ENCODE measurements around the gene IFITM10. TPM values are rescaled to one million over a fixed set of nuclear protein-coding genes. Genes with fewer than 3 reads are reported as not detected.

IFITM10 gene
- total RNA-seq, 2 experiments from 2014 or later, result 0.22 to 0.31 TPM

GRCh38 chr11:1751999-1752906, 1.9 kb upstream of the IFITM10 start:
- H3K9me3 Mint-ChIP-seq, result no peaks in the 10 kb centered on the region
- H3K4me1 Mint-ChIP-seq (ENCODE audit: low read depth), result peaks cover 39% of the 10 kb centered on the region
- H3K4me3 Mint-ChIP-seq, result no peak overlapping the region
- H3K27me3 Mint-ChIP-seq (ENCODE audit: low read depth), result peaks cover 13% of the 10 kb centered on the region
- H3K36me3 Mint-ChIP-seq (ENCODE audit: low read depth), result peaks cover 1% of the 10 kb centered on the region
- intact Hi-C loops (cut with micrococcal nuclease), result loop anchor here (10.0 kb wide), 1 partner anchor 57 kb away; the partner anchor contains the start of gene KRTAP5-6
- DNase-seq, result no peak
- H3K27ac Mint-ChIP-seq, result no peak overlapping the region
- CTCF ChIA-PET, result interaction anchor here (0.7 to 1.2 kb wide), 2 partner anchors 40 to 58 kb away, joined by 3 read pairs; no protein-coding TSS in a partner anchor

DNA sequence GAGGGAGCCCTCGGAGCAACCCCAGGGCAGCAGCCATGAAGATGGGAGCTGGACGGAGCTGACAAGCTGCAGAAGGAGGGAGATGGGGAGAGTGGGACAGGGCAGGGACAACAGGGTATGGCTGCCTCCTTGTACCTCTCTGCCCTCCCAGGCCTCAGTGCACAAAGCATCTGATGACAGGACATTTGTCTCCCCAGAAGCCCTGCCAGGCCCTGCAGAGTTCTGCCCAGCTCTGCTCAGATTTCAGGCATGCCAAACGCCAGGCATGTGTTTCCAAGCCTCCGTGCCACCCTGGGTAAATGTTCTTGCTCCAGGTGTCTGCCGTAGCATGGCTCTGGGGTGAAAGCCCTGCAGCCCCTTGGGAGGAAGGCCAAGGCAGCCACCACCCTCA, 1.1 kb upstream of the IFITM10 start:
- H3K9me3 Mint-ChIP-seq, result no peaks in the 10 kb centered on the region
- H3K27me3 Mint-ChIP-seq (ENCODE audit: low read depth), result peaks cover 13% of the 10 kb centered on the region
- H3K36me3 Mint-ChIP-seq (ENCODE audit: low read depth), result peaks cover 1% of the 10 kb centered on the region
- DNase-seq, result no peak
- no peak overlapping the region for H3K4me3 Mint-ChIP-seq
- no peak overlapping the region for H3K27ac Mint-ChIP-seq
- CTCF ChIA-PET, result interaction anchor here (0.7 to 1.2 kb wide), 2 partner anchors 41 to 58 kb away, joined by 3 read pairs; no protein-coding TSS in a partner anchor
- H3K4me1 Mint-ChIP-seq (ENCODE audit: low read depth), result peaks cover 32% of the 10 kb centered on the region
- intact Hi-C loops (cut with micrococcal nuclease), result loop anchor here (10.0 kb wide), 1 partner anchor 57 kb away; the partner anchor contains the start of gene KRTAP5-6

GRCh38 chr11:1750840-1751530, 590 bp upstream of the IFITM10 start:
- Mint-ChIP-seq H3K4me1 (ENCODE audit: low read depth) (peaks cover 27% of the 10 kb centered on the region), H3K27me3 (ENCODE audit: low read depth) (peaks cover 13% of the 10 kb centered on the region), H3K27ac (no peak overlapping the region), H3K9me3 (peaks cover 2% of the 10 kb centered on the region), H3K36me3 (ENCODE audit: low read depth) (peaks cover 1% of the 10 kb centered on the region), H3K4me3 (no peak overlapping the region)
- CTCF ChIA-PET, result interaction anchor here (1.2 kb wide), 1 partner anchor 41 kb away, joined by 3 read pairs; no protein-coding TSS in a partner anchor
- no peak for DNase-seq
- intact Hi-C loops (cut with micrococcal nuclease), result loop anchor here (10.0 kb wide), 1 partner anchor 56 kb away; the partner anchor contains the start of gene KRTAP5-6

DNA sequence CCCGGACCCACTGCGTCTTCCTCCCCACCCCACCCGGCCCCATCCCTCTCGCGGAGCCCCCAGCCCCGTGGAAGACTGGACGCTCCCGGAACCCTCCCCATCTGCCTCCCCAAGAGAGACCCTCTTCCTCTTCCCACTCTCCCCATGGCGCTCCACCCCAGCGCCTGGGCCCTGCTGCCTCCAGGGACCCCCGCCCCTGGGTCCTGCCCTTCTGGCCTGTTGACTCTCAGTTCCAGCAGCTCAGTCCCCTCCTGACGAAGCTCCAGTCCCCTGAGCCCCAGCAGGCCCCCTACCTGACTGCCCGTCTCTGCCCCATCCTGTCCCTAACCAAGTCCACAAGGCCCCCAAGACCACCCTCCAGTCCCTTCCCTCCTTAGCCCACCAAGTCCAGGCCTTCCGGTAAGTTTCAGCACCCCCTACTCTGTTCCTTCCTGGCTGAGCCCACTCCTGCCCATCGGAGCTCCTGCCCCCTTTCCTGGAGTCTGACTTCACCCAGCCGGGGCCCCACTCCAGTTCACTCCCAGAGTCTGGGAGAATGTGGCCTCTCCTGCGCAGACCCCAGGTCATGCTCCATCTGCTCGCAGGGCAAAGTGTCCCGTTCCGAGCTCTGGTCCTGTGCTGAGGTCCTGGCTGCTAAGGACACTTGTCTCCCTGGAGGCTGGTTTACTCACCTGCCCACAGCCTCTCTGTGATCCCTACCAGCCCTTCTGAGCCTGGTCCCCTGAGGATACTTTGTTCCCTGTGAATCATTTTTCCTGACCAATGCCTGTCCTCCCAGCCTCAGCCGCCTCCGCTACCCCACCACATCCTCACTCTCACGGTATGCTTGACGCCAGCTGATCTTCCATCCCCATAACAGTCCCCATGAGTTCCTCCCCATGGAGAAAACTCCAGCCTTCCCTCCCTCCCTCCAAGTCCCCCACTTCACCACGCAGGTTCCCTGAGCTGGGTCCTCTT, 722 bp downstream of the IFITM10 start:
- Mint-ChIP-seq H3K36me3 (ENCODE audit: low read depth) (peaks cover 1% of the 10 kb centered on the region), H3K27me3 (ENCODE audit: low read depth) (peaks cover 13% of the 10 kb centered on the region), H3K4me3 (no peak overlapping the region), H3K9me3 (peaks cover 2% of the 10 kb centered on the region), H3K4me1 (ENCODE audit: low read depth) (peaks cover 15% of the 10 kb centered on the region), H3K27ac (no peak overlapping the region)
- no peak for DNase-seq
- CTCF ChIA-PET, result no interaction called here
- intact Hi-C loops (cut with micrococcal nuclease), result loop anchor here (10.0 kb wide), 1 partner anchor 55 kb away; the partner anchor contains the start of gene KRTAP5-6

GRCh38 chr11:1748636-1749394, 1.6 kb downstream of the IFITM10 start:
- DNase-seq, result no peak
- Mint-ChIP-seq H3K27ac (no peak overlapping the region), H3K27me3 (ENCODE audit: low read depth) (peaks cover 13% of the 10 kb centered on the region), H3K4me3 (no peak overlapping the region), H3K36me3 (ENCODE audit: low read depth) (peaks cover 1% of the 10 kb centered on the region), H3K9me3 (peaks cover 2% of the 10 kb centered on the region), H3K4me1 (ENCODE audit: low read depth) (peaks cover 15% of the 10 kb centered on the region)
- CTCF ChIA-PET, result no interaction called here
- intact Hi-C loops (cut with micrococcal nuclease), result no loop called here

GRCh38 chr11:1747753-1748635, 2.4 kb downstream of the IFITM10 start:
- no peak overlapping the region for H3K4me3 Mint-ChIP-seq
- no peak for DNase-seq
- peaks cover 13% of the 10 kb centered on the region for H3K27me3 Mint-ChIP-seq (ENCODE audit: low read depth)
- H3K9me3 Mint-ChIP-seq, result peaks cover 2% of the 10 kb centered on the region
- intact Hi-C loops (cut with micrococcal nuclease), result no loop called here
- peaks cover under 1% of the 10 kb centered on the region for H3K36me3 Mint-ChIP-seq (ENCODE audit: low read depth)
- CTCF ChIA-PET, result no interaction called here
- H3K27ac Mint-ChIP-seq, result no peak overlapping the region
- peaks cover 13% of the 10 kb centered on the region for H3K4me1 Mint-ChIP-seq (ENCODE audit: low read depth)

GRCh38 chr11:1746956-1747752, 3.2 kb downstream of the IFITM10 start:
- intact Hi-C loops (cut with micrococcal nuclease), result no loop called here
- H3K4me1 Mint-ChIP-seq (ENCODE audit: low read depth), result peaks cover 13% of the 10 kb centered on the region
- H3K36me3 Mint-ChIP-seq (ENCODE audit: low read depth), result no peaks in the 10 kb centered on the region
- peaks cover 2% of the 10 kb centered on the region for H3K9me3 Mint-ChIP-seq
- no peak for DNase-seq
- no peak overlapping the region for H3K4me3 Mint-ChIP-seq
- H3K27me3 Mint-ChIP-seq (ENCODE audit: low read depth), result peaks cover 13% of the 10 kb centered on the region
- no peak overlapping the region for H3K27ac Mint-ChIP-seq
- CTCF ChIA-PET, result no interaction called here

DNA sequence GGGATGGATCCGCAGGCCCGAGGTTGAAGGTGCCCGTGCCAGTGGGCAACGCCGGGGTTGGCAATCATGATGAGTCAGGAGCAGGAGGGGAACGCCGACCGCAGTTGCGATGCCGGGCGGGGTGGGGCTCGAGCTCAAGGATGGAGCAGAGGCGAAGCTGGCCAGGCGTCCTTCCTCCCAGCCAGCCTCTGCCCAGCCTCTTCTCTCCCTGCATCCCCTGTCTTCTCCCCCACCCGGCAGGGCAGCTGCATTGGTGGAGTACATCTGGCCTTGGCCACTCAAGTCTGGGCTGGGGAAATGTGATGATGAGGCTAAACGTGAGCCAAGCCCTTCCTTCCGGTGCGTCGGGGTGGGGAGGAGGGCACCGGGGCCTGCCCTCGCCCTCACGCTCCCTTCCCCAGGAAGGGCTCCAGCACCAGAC, 3.9 kb downstream of the IFITM10 start:
- Mint-ChIP-seq H3K27ac (no peak overlapping the region), H3K4me3 (no peak overlapping the region), H3K4me1 (ENCODE audit: low read depth) (peaks cover 13% of the 10 kb centered on the region), H3K27me3 (ENCODE audit: low read depth) (peaks cover 13% of the 10 kb centered on the region), H3K9me3 (peaks cover 2% of the 10 kb centered on the region), H3K36me3 (ENCODE audit: low read depth) (no peaks in the 10 kb centered on the region)
- intact Hi-C loops (cut with micrococcal nuclease), result no loop called here
- CTCF ChIA-PET, result no interaction called here
- DNase-seq, result no peak

DNA sequence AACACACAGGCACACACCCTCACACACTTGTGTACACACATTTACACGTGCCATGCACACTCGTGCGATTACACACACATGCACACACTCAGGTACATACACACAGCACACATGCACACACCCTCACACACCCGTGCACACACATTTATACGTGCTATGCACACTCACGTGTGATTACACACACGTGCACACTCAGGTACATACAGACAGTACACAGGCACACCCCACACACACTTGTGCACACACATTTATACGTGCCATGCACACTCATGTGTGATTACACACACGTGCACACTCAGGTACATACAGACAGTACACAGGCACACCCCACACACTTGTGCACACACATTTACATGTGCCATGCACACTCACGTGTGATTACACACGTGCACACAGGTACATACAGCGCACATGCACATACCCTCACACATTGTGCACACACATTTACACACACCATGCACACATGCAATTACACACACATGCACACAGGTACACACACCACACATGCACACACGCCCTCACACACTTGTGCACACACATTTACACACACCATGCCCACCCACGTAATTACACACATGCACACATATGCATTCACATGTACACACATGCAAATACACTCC, 4.6 kb downstream of the IFITM10 start:
- Mint-ChIP-seq H3K27ac (no peak overlapping the region), H3K27me3 (ENCODE audit: low read depth) (peaks cover 13% of the 10 kb centered on the region), H3K4me1 (ENCODE audit: low read depth) (peaks cover 13% of the 10 kb centered on the region), H3K36me3 (ENCODE audit: low read depth) (no peaks in the 10 kb centered on the region), H3K4me3 (no peak overlapping the region), H3K9me3 (peaks cover 2% of the 10 kb centered on the region)
- intact Hi-C loops (cut with micrococcal nuclease), result no loop called here
- DNase-seq, result no peak
- CTCF ChIA-PET, result no interaction called here

Data from activated naive CD4-positive, alpha-beta T cell treated with anti-CD3 and anti-CD28 coated beads for 36 hours (primary cell).